IPS-20b (cell line): Measurements from ENCODE around the gene EPS15.

Source experiments
- H3K27ac ChIP-seq: one replicate; pipeline ENCODE4 v1.5.1; 2013; ENCODE audit warnings: low read length
- H3K27me3 ChIP-seq: 2 replicates; pipeline ENCODE4 v1.6.1; 2013; ENCODE audit warnings: mild to moderate bottlenecking, low read length, inconsistent platforms; ENCODE audit not compliant: insufficient read depth
- H3K36me3 ChIP-seq: 2 replicates; pipeline ENCODE4 v1.6.1; 2013; ENCODE audit warnings: low read depth, mild to moderate bottlenecking, inconsistent platforms, low read length, moderate library complexity; ENCODE audit not compliant: insufficient read depth
- H3K4me1 ChIP-seq: 2 replicates; pipeline ENCODE4 v1.6.1; 2013; ENCODE audit warnings: mild to moderate bottlenecking, control low read depth, inconsistent platforms, low read length, moderate library complexity; ENCODE audit not compliant: insufficient read depth
- H3K4me3 ChIP-seq: 2 replicates; pipeline ENCODE4 v1.5.1; 2013; ENCODE audit warnings: mild to moderate bottlenecking, low read length, inconsistent platforms
- H3K9ac ChIP-seq: 2 replicates; pipeline ENCODE4 v1.6.1; 2013; ENCODE audit warnings: low read depth, mild to moderate bottlenecking, inconsistent platforms, low read length, moderate library complexity
- H3K9me3 ChIP-seq: 2 replicates; pipeline ENCODE4 v1.6.1; 2013; ENCODE audit warnings: mild to moderate bottlenecking, low read depth, low read length, inconsistent platforms; ENCODE audit not compliant: insufficient read depth

The EPS15 gene

GRCh38 chr1:51336711-51337110 lies 182.4 kb downstream of the EPS15 start:
- Histone ChIP-seq H3K4me3 (no peak overlapping the region), H3K27ac (no peak overlapping the region), H3K4me1 (peaks cover 2% of the 10 kb centered on the region; the same call in 1 of the 2 replicates), H3K27me3 (peaks cover 5% of the 10 kb centered on the region; the same call in 1 of the 2 replicates), H3K9ac (no peak overlapping the region), H3K9me3 (no peaks in the 10 kb centered on the region), H3K36me3 (no peaks in the 10 kb centered on the region)

- Histone ChIP-seq H3K27me3 (peaks cover 12% of the 10 kb centered on the region; the same call in 1 of the 2 replicates), H3K4me1 (peaks cover 9% of the 10 kb centered on the region; the same call in 1 of the 2 replicates), H3K27ac (no peak overlapping the region), H3K4me3 (no peak overlapping the region), H3K9me3 (no peaks in the 10 kb centered on the region), H3K36me3 (no peaks in the 10 kb centered on the region), H3K9ac (no peak overlapping the region)
Measured at GRCh38 chr1:51336004-51336403, 183.1 kb downstream of the EPS15 start.

- Histone ChIP-seq H3K4me1 (peaks cover 13% of the 10 kb centered on the region; the same call in 1 of the 2 replicates), H3K9ac (peak overlapping the region; percentile 56; the same call in 1 of the 2 replicates), H3K4me3 (peak overlapping the region; percentile 80), H3K27ac (no peak overlapping the region), H3K9me3 (no peaks in the 10 kb centered on the region), H3K27me3 (peaks cover 31% of the 10 kb centered on the region), H3K36me3 (no peaks in the 10 kb centered on the region)
Measured at GRCh38 chr1:51331206-51332100, 187.6 kb downstream of the EPS15 start.

GRCh38 chr1:51330331-51331201 lies 188.5 kb downstream of the EPS15 start, which contains the start of gene TTC39A:
Gene TTC39A, minus strand, starts transcription at chr1:51330562. Its CDS starts 85 bp downstream, at chr1:51330477.
- H3K27ac ChIP-seq: no peak within 1 kb of the TSS
- no peaks in the 10 kb centered on the region for H3K36me3 ChIP-seq
- H3K4me1 ChIP-seq: peaks cover 13% of the 10 kb centered on the region; the same call in 1 of the 2 replicates
- peaks cover 31% of the 10 kb centered on the region for H3K27me3 ChIP-seq
- H3K4me3 ChIP-seq: peak within 1 kb of the TSS; percentile 80
- peak within 1 kb of the TSS; percentile 56; the same call in 1 of the 2 replicates for H3K9ac ChIP-seq
- no peaks in the 10 kb centered on the region for H3K9me3 ChIP-seq

GRCh38 chr1:51329443-51330325 lies 189.4 kb downstream of the EPS15 start:
- no peaks in the 10 kb centered on the region for H3K9me3 ChIP-seq
- H3K4me3 ChIP-seq: peak overlapping the region; percentile 53; the same call in 1 of the 2 replicates
- no peaks in the 10 kb centered on the region for H3K36me3 ChIP-seq
- no peak overlapping the region for H3K9ac ChIP-seq
- peaks cover 31% of the 10 kb centered on the region for H3K27me3 ChIP-seq
- H3K27ac ChIP-seq: no peak overlapping the region
- peaks cover 13% of the 10 kb centered on the region; the same call in 1 of the 2 replicates for H3K4me1 ChIP-seq

GRCh38 chr1:51328926-51329325 lies 190.1 kb downstream of the EPS15 start:
- no peaks in the 10 kb centered on the region for H3K36me3 ChIP-seq
- H3K4me3 ChIP-seq: no peak overlapping the region
- no peaks in the 10 kb centered on the region for H3K9me3 ChIP-seq
- H3K27me3 ChIP-seq: peaks cover 31% of the 10 kb centered on the region
- peaks cover 13% of the 10 kb centered on the region; the same call in 1 of the 2 replicates for H3K4me1 ChIP-seq
- no peak overlapping the region for H3K27ac ChIP-seq
- no peak overlapping the region for H3K9ac ChIP-seq

- no peak overlapping the region for H3K9ac ChIP-seq
- peaks cover 31% of the 10 kb centered on the region for H3K27me3 ChIP-seq
- peaks cover 13% of the 10 kb centered on the region; the same call in 1 of the 2 replicates for H3K4me1 ChIP-seq
- H3K4me3 ChIP-seq: no peak overlapping the region
- no peak overlapping the region for H3K27ac ChIP-seq
- H3K36me3 ChIP-seq: no peaks in the 10 kb centered on the region
- no peaks in the 10 kb centered on the region for H3K9me3 ChIP-seq
Measured at GRCh38 chr1:51328279-51328678, 190.8 kb downstream of the EPS15 start.

- no peak overlapping the region for H3K27ac ChIP-seq
- peaks cover 31% of the 10 kb centered on the region for H3K27me3 ChIP-seq
- H3K9ac ChIP-seq: no peak overlapping the region
- peaks cover 13% of the 10 kb centered on the region; the same call in 1 of the 2 replicates for H3K4me1 ChIP-seq
- H3K36me3 ChIP-seq: no peaks in the 10 kb centered on the region
- no peak overlapping the region for H3K4me3 ChIP-seq
- H3K9me3 ChIP-seq: no peaks in the 10 kb centered on the region
Measured at GRCh38 chr1:51327386-51327785, 191.7 kb downstream of the EPS15 start.

- Histone ChIP-seq H3K9me3 (no peaks in the 10 kb centered on the region), H3K27me3 (peaks cover 28% of the 10 kb centered on the region), H3K4me1 (peaks cover 12% of the 10 kb centered on the region; the same call in 1 of the 2 replicates), H3K4me3 (no peak overlapping the region), H3K36me3 (no peaks in the 10 kb centered on the region), H3K9ac (no peak overlapping the region), H3K27ac (no peak overlapping the region)
Measured at GRCh38 chr1:51326839-51327238, 192.2 kb downstream of the EPS15 start.

- no peak overlapping the region for H3K4me3 ChIP-seq
- H3K9me3 ChIP-seq: no peaks in the 10 kb centered on the region
- H3K9ac ChIP-seq: no peak overlapping the region
- H3K36me3 ChIP-seq: no peaks in the 10 kb centered on the region
- H3K27ac ChIP-seq: no peak overlapping the region
- peaks cover 20% of the 10 kb centered on the region for H3K27me3 ChIP-seq
- peaks cover 6% of the 10 kb centered on the region; the same call in 1 of the 2 replicates for H3K4me1 ChIP-seq
Measured at GRCh38 chr1:51325878-51326755, 192.9 kb downstream of the EPS15 start.
